GM12801 (cell line): ENCODE measurements around the gene GAB1.

ENCODE experiments used
- TF ChIP-seq, protein P1 (sequence below): IDR thresholded peaks from one replicate; pipeline ENCODE4 v1.5.1; 2011; ENCODE audit warnings: control low read depth; ENCODE audit not compliant: insufficient read length; ENCODE audit errors: extremely low read depth

GAB1 gene

DNA sequence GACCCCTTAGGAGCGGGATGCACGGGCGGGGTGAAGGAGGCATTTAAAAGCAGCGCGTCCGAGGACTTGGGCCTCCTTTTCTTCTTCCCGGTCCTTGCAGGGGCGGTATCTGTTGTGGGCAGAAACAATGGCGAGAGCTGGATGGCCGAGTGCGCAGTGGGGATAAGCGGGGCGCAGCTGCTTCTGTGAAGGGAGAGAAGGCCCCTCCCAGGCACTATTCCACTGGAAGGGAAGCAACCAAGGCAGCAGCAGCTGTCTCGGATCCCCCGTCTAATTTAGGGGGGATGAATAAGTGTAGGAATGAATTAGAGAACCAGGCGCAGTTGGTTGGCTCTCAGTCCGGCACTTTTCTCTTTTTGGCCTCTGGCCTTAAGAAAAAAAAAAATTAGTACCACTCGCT lies 177.8 kb downstream of the GAB1 start:
- TF ChIP-seq, protein P1, sequence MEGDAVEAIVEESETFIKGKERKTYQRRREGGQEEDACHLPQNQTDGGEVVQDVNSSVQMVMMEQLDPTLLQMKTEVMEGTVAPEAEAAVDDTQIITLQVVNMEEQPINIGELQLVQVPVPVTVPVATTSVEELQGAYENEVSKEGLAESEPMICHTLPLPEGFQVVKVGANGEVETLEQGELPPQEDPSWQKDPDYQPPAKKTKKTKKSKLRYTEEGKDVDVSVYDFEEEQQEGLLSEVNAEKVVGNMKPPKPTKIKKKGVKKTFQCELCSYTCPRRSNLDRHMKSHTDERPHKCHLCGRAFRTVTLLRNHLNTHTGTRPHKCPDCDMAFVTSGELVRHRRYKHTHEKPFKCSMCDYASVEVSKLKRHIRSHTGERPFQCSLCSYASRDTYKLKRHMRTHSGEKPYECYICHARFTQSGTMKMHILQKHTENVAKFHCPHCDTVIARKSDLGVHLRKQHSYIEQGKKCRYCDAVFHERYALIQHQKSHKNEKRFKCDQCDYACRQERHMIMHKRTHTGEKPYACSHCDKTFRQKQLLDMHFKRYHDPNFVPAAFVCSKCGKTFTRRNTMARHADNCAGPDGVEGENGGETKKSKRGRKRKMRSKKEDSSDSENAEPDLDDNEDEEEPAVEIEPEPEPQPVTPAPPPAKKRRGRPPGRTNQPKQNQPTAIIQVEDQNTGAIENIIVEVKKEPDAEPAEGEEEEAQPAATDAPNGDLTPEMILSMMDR, result no peak

DNA sequence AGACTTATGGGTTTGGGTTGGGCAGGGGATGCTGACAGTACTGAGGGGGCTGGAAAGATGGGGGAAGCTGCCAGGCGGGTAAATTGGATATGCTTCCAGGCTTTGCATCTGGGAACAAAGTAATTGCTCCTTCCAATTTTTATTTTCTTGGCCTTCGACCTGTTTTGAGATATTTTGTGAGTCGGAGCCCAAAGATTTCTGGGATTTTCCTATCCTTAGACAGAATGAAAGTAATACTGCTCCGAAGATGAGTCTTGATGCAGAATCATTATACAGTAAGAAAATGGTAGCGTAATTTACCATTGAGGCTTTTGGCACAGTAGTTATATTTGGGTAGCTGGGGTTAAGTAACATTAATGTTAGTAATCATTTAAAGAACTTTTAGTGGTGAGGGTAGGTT lies 178.2 kb downstream of the GAB1 start:
- TF ChIP-seq, protein P1, result no peak

DNA sequence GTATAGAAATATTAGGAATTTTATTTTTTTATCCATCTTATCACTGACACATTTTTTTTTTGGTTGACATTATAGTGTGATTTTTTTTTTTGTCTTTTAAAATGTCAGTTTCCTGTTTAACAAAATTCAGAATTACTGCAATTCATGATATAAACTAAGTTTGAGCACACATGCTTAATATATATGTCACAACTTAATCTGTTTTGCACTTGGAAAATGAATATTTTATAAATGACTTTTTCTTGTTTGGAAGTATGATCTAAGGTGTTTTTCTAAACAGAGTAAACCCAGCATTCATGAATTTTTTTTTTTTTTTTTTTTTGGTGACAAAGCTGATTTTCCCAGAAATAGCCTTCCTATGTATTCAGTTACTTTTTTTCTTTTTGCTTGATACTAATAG lies 179.2 kb downstream of the GAB1 start:
- TF ChIP-seq, protein P1, result no peak

DNA sequence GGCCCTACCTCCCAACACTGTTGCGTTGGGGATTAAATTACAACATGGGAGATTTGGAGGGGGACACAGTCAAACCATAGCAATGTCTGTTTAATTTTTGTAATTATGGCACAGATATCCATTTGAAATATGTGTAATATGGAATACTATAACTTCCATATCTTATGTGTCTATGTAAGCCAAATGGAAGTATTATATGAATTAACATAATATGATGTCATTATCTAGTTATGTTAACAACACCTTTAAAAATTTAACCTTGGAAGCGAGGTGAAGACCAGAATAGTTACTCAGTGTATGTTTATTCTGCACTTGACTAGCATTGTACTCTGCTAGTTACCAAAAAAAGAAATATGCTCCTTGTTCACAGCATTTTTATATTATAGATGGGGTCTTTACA lies 181.1 kb downstream of the GAB1 start:
- TF ChIP-seq, protein P1, result no peak
